Lower leg skin (tissue), 4 donors: ENCODE results near the gene STRAP. TPM values are rescaled to one million over a fixed set of nuclear protein-coding genes. Genes with fewer than 3 reads are reported as not detected.
"Not testable (repeated sequence)": the region's sequence is repeated elsewhere in the genome, so short reads cannot be mapped to it uniquely, and the experiment has no call there.

Experiments
- DNase-seq, 2 donors: peaks; one replicate each; pipeline ENCODE4 v3.0.0-alpha.2; 2019; ENCODE audit warnings: low spot score in 2 of 2
- H3K4me3 ChIP-seq: fragments of 200-600 bp; sonication (generic); 2 replicates; pipeline ENCODE4 v1.5.1; 2017; ENCODE audit warnings: mild to moderate bottlenecking, low read depth; ENCODE audit not compliant: poor library complexity, severe bottlenecking
- CTCF ChIP-seq, 3 donors: fragments of 450-650 bp; IDR thresholded peaks; one replicate each; pipeline ENCODE4 v1.5.1; 2016; ENCODE audit warnings: antibody characterized with exemption in 3 of 3, mild to moderate bottlenecking in 3 of 3, moderate library complexity in 2 of 3
- POLR2A ChIP-seq, 2 donors: fragments of 450-650 bp; IDR thresholded peaks; one replicate each; pipeline ENCODE4 v1.6.1; 2016 to 2017; ENCODE audit warnings: antibody characterized with exemption in 2 of 2, mild to moderate bottlenecking in 1 of 2, moderate library complexity in 1 of 2
- WGBS, 2 donors: methylation state at CpG; one replicate each; pipeline ENCODE4 v1.1.5; 2018; 5-methylcytosine and 5-hydroxymethylcytosine counted together
- intact Hi-C: fragments of 100-400 bp; cut with DNase I; formaldehyde crosslinking; loops from one replicate; pipeline ENCODE4 v1.15.0; 2023; ENCODE audit warnings: low total_unique reads
- total RNA-seq, 4 donors: library from RNA; depleted of rRNA; stranded (reverse); fragments of >200 nt; gene quantifications; one replicate each; pipeline ENCODE4 v1.1.0, GENCODE V29; 2016

The STRAP gene
- total RNA-seq, 4 donors from 2014 or later: 37.5 to 52.4 (median 46.1) TPM

DNA sequence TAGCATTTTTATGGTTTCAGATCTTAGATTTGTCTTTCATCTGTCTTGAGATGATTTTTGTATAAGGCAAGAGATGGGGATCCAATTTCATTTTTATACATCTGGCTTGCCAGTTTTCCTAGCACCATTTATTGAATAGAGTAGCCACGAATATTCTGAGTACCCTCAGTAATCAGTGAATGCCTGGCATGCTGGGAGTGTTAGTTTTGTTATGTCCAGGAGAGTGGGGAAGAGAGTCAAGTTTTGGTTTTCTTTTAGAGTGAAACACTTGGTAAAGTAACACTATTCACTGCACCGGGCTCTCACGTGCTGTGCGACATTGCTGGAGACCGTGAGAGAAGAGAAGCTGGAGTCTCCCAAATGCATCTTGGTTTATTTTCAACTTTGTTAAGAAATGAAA, 60.3 kb downstream of the STRAP start:
- no peak for DNase-seq
- TF ChIP-seq POLR2A (IDR thresholded peaks at IDR 0.05): no peak
- TF ChIP-seq CTCF (IDR thresholded peaks at IDR 0.05): no peak
- WGBS, 2 donors: 94 to 95% methylated on average over 5 of the region's 5 CpGs
- intact Hi-C loops: no loop called here
- H3K4me3 ChIP-seq: no peak overlapping the region

GRCh38 chr12:15943519-15943918, 61.3 kb downstream of the STRAP start:
- DNase-seq, intact Hi-C loops, H3K4me3 ChIP-seq: not testable (repeated sequence)
- WGBS, 2 donors: 96 to 97% methylated on average over 5 of the region's 5 CpGs

- H3K4me3 ChIP-seq, intact Hi-C loops, DNase-seq: not testable (repeated sequence)
- WGBS, 2 donors: 90 to 98% methylated on average over 10 of the region's 10 CpGs
Observed at GRCh38 chr12:15948461-15948860, 66.3 kb downstream of the STRAP start.

Other genes with a start within 250 kb of the STRAP start
- 10 to 100 TPM; 26.1 to 43.2 (median 32.3) TPM for gene EPS8, start 93.0 kb upstream of the STRAP start, total RNA-seq
- 10 to 100 TPM; 30.2 to 43.4 (median 36.7) TPM for gene DERA, start 28.9 kb downstream of the STRAP start, total RNA-seq